HepG2 (cell line): ENCODE results near the gene GGA3. TPM values are rescaled to one million over a fixed set of nuclear protein-coding genes. Genes with fewer than 3 reads are reported as not detected.

Source experiments
- KLF11 ChIP-seq: IDR thresholded peaks from 2 replicates; pipeline ENCODE4 v1.6.1; 2016; ENCODE audit warnings: missing compliant biosample characterization
- MBNL3 ChIP-seq: fragments of 250-450 bp; sonication (Bioruptor Pico); conservative IDR thresholded peaks from 2 replicates; pipeline ENCODE4 v1.8.0; 2022; ENCODE audit warnings: mild to moderate bottlenecking, inconsistent platforms
- NR1H2 ChIP-seq: sonication (generic); formaldehyde crosslinking; IDR thresholded peaks from 2 replicates; pipeline ENCODE4 v1.8.1; 2022; ENCODE audit warnings: low read depth, missing genetic modification reagents, borderline replicate concordance
- RARA ChIP-seq: IDR thresholded peaks from 2 replicates; pipeline ENCODE4 v1.6.1; 2016; ENCODE audit warnings: missing genetic modification reagents, missing compliant biosample characterization
- SOX6 ChIP-seq, 2 experiments: fragments of 450-650 bp in 1 of 2; sonication (generic) in 1 of 2; formaldehyde crosslinking in 1 of 2; IDR thresholded peaks; 2 replicates each; pipeline versions ENCODE4 v1.4.0 to v1.6.1; 2017 to 2020; ENCODE audit warnings: antibody characterized with exemption in 1 of 2, mild to moderate bottlenecking in 1 of 2, missing genetic modification reagents in 1 of 2
- TBX3 ChIP-seq: fragments of 450-650 bp; IDR thresholded peaks from 2 replicates; pipeline ENCODE4 v1.6.1; 2017; ENCODE audit warnings: antibody characterized with exemption, mild to moderate bottlenecking, inconsistent platforms, borderline replicate concordance
- WIZ ChIP-seq: sonication (generic); formaldehyde crosslinking; IDR thresholded peaks from 2 replicates; pipeline ENCODE4 v1.5.1; 2020; ENCODE audit warnings: mild to moderate bottlenecking, missing genetic modification reagents
- ZGPAT ChIP-seq: IDR thresholded peaks from 2 replicates; pipeline ENCODE4 v1.6.1; 2016; ENCODE audit warnings: mild to moderate bottlenecking
- ZNF609 ChIP-seq: sonication (generic); formaldehyde crosslinking; IDR thresholded peaks from 2 replicates; pipeline ENCODE4 v1.4.0; 2020; ENCODE audit warnings: mild to moderate bottlenecking, missing genetic modification reagents, borderline replicate concordance
- polyA plus RNA-seq, 8 experiments: library from polyadenylated mRNA; depleted of rRNA in 3 of 8; stranded (reverse) in 7 of 8; unstranded in 1 of 8; fragments of >200 nt; fragmentation: Illumina TruSeq in 4 of 8; extraction: Trizol in 4 of 8; gene quantifications; 2 replicates each; pipeline versions ENCODE4 v1.2.1 to v1.2.3, GENCODE V29; 2011 to 2016; ENCODE audit warnings: low read depth in 4 of 8, missing spikeins in 1 of 8, mixed read lengths in 1 of 8; ENCODE audit not compliant: insufficient read depth in 1 of 8
- total RNA-seq, 5 experiments: library from RNA; depleted of rRNA; stranded (reverse); fragments of >200 nt; fragmentation: Illumina TruSeq; extraction: Trizol; gene quantifications; 2 replicates each; pipeline ENCODE4 v1.2.3, GENCODE V29; 2016; ENCODE audit warnings: low read depth in 1 of 5
- TF ChIP-seq, protein P1 (sequence below): IDR thresholded peaks from 2 replicates; pipeline ENCODE4 v1.6.1; 2018; ENCODE audit warnings: missing genetic modification reagents
- TF ChIP-seq, protein P2 (sequence below): fragments of 450-650 bp; IDR thresholded peaks from 2 replicates; pipeline ENCODE4 v1.6.1; 2016
- TF ChIP-seq, protein P3 (sequence below): sonication (generic); formaldehyde crosslinking; IDR thresholded peaks from 2 replicates; pipeline ENCODE4 v1.4.0; 2020; ENCODE audit warnings: missing genetic modification reagents, borderline replicate concordance
- TF ChIP-seq, protein P4 (sequence below): sonication (generic); formaldehyde crosslinking; IDR thresholded peaks from 2 replicates; pipeline ENCODE4 v1.4.0; 2020; ENCODE audit warnings: low read depth, mild to moderate bottlenecking, missing genetic modification reagents

The GGA3 gene
- total and polyA plus RNA-seq, 2 of the 13 experiments (the other 11 are each of a cell fraction or from before 2014, with no cell fraction given) = 28.4 to 43.7 TPM

GRCh38 chr17:75271233-75271954, 10.0 kb upstream of the GGA3 start (continued):
- no peak; the same call in none of the 2 replicates for TF ChIP-seq ZNF609 (CRISPR knock-in tag)
- TF ChIP-seq, protein P1, sequence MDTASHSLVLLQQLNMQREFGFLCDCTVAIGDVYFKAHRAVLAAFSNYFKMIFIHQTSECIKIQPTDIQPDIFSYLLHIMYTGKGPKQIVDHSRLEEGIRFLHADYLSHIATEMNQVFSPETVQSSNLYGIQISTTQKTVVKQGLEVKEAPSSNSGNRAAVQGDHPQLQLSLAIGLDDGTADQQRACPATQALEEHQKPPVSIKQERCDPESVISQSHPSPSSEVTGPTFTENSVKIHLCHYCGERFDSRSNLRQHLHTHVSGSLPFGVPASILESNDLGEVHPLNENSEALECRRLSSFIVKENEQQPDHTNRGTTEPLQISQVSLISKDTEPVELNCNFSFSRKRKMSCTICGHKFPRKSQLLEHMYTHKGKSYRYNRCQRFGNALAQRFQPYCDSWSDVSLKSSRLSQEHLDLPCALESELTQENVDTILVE (CRISPR knock-in tag) = no peak
- TF ChIP-seq RARA (CRISPR knock-in tag) = no peak
- peak; percentile 93 for TF ChIP-seq NR1H2 (CRISPR knock-in tag)
- TF ChIP-seq WIZ (CRISPR knock-in tag) = no peak
- TF ChIP-seq, protein P2, sequence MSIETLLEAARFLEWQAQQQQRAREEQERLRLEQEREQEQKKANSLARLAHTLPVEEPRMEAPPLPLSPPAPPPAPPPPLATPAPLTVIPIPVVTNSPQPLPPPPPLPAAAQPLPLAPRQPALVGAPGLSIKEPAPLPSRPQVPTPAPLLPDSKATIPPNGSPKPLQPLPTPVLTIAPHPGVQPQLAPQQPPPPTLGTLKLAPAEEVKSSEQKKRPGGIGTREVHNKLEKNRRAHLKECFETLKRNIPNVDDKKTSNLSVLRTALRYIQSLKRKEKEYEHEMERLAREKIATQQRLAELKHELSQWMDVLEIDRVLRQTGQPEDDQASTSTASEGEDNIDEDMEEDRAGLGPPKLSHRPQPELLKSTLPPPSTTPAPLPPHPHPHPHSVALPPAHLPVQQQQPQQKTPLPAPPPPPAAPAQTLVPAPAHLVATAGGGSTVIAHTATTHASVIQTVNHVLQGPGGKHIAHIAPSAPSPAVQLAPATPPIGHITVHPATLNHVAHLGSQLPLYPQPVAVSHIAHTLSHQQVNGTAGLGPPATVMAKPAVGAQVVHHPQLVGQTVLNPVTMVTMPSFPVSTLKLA = no peak
- TF ChIP-seq, protein P3, sequence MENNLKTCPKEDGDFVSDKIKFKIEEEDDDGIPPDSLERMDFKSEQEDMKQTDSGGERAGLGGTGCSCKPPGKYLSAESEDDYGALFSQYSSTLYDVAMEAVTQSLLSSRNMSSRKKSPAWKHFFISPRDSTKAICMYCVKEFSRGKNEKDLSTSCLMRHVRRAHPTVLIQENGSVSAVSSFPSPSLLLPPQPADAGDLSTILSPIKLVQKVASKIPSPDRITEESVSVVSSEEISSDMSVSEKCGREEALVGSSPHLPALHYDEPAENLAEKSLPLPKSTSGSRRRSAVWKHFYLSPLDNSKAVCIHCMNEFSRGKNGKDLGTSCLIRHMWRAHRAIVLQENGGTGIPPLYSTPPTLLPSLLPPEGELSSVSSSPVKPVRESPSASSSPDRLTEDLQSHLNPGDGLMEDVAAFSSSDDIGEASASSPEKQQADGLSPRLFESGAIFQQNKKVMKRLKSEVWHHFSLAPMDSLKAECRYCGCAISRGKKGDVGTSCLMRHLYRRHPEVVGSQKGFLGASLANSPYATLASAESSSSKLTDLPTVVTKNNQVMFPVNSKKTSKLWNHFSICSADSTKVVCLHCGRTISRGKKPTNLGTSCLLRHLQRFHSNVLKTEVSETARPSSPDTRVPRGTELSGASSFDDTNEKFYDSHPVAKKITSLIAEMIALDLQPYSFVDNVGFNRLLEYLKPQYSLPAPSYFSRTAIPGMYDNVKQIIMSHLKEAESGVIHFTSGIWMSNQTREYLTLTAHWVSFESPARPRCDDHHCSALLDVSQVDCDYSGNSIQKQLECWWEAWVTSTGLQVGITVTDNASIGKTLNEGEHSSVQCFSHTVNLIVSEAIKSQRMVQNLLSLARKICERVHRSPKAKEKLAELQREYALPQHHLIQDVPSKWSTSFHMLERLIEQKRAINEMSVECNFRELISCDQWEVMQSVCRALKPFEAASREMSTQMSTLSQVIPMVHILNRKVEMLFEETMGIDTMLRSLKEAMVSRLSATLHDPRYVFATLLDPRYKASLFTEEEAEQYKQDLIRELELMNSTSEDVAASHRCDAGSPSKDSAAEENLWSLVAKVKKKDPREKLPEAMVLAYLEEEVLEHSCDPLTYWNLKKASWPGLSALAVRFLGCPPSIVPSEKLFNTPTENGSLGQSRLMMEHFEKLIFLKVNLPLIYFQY (CRISPR knock-in tag) = no peak; the same call in 1 of the 2 replicates
- TF ChIP-seq, protein P4, sequence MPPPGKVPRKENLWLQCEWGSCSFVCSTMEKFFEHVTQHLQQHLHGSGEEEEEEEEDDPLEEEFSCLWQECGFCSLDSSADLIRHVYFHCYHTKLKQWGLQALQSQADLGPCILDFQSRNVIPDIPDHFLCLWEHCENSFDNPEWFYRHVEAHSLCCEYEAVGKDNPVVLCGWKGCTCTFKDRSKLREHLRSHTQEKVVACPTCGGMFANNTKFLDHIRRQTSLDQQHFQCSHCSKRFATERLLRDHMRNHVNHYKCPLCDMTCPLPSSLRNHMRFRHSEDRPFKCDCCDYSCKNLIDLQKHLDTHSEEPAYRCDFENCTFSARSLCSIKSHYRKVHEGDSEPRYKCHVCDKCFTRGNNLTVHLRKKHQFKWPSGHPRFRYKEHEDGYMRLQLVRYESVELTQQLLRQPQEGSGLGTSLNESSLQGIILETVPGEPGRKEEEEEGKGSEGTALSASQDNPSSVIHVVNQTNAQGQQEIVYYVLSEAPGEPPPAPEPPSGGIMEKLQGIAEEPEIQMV = no peak; the same call in 1 of the 2 replicates
- no peak for TF ChIP-seq TBX3
- TF ChIP-seq SOX6 (IDR thresholded peaks at IDR 0.05) = no peak
- TF ChIP-seq SOX6 (CRISPR knock-in tag; IDR thresholded peaks at IDR 0.05) = peak; percentile 51
- no peak for TF ChIP-seq KLF11 (CRISPR knock-in tag)
- peak; percentile 53; the same call in 1 of the 2 replicates for TF ChIP-seq ZGPAT
- TF ChIP-seq MBNL3 (CRISPR knock-in tag) = no peak
